Endothelial cell of umbilical vein (primary cell): ENCODE data around the gene TTBK1. TPM values are rescaled to one million over a fixed set of nuclear protein-coding genes. Genes with fewer than 3 reads are reported as not detected.

ENCODE experiments used
- BruUV-seq: library from RNA; stranded (reverse); fragments of 400-500 nt; replicated peaks from 2 replicates; lab custom pipeline; 2021; lab: Mats Ljungman, UMichigan
- CTCF ChIA-PET: fragments of 300-600, 350-600 bp; sonication (Branson Sonifier 250); formaldehyde crosslinking; loops from one replicate; lab custom pipeline; 2021; ENCODE audit warnings: antibody characterized with exemption, inconsistent platforms; lab: Charles Lee
- POLR2A ChIA-PET: fragments of 300-600, 350-600 bp; sonication (Branson Sonifier 250); formaldehyde crosslinking; loops from one replicate; lab custom pipeline; 2021; ENCODE audit warnings: antibody characterized with exemption, inconsistent platforms; lab: Charles Lee
- DNase-seq: peaks from one replicate; pipeline ENCODE4 v3.0.0-alpha.2; 2011; ENCODE audit warnings: low read depth, low spot score
- FAIRE-seq: peaks from 2 replicates; lab custom pipeline; 2011; peaks lifted over from hg19 to GRCh38; lab: Jason Lieb, UNC
- H2AFZ ChIP-seq: 2 replicates; pipeline ENCODE4 v1.6.0; 2012; ENCODE audit warnings: low read depth, low read length, control low read depth, inconsistent platforms
- H3K27ac ChIP-seq: 2 replicates; pipeline ENCODE4 v1.5.1; 2011; ENCODE audit warnings: low read depth, mild to moderate bottlenecking, control low read depth, low read length, moderate library complexity; ENCODE audit not compliant: insufficient read depth
- H3K27me3 ChIP-seq, 2 experiments: 2 replicates each; pipeline versions ENCODE4 v1.6.0 to v1.6.1; 2011; ENCODE audit warnings: low read length in 2 of 2, mixed read lengths in 1 of 2; ENCODE audit not compliant: control insufficient read depth in 2 of 2, insufficient read depth in 2 of 2
- H3K36me3 ChIP-seq, 2 experiments: 2 replicates in 1 of 2; 3 replicates in 1 of 2; pipeline ENCODE4 v1.5.1; 2011; ENCODE audit warnings: low read length in 2 of 2, mild to moderate bottlenecking in 1 of 2, moderate library complexity in 1 of 2; ENCODE audit not compliant: control insufficient read depth in 2 of 2, insufficient read depth in 2 of 2; ENCODE audit errors: extremely low read depth in 1 of 2
- H3K4me1 ChIP-seq: 3 replicates; pipeline ENCODE4 v1.5.1; 2011; ENCODE audit warnings: mild to moderate bottlenecking, low read length; ENCODE audit not compliant: control insufficient read depth, insufficient read depth; ENCODE audit errors: extremely low read depth
- H3K4me2 ChIP-seq: 2 replicates; pipeline ENCODE4 v1.6.1; 2011; ENCODE audit warnings: low read length, control low read depth, mixed read lengths; ENCODE audit not compliant: insufficient read depth
- H3K4me3 ChIP-seq, 3 experiments: fragments of 200-600 bp in 1 of 3; sonication (generic), shearing (Covaris generic) in 1 of 3; replicated peaks in 1 of 3; 2 replicates each; pipeline ENCODE4 v1.5.1; 2011 to 2016; ENCODE audit warnings: control low read depth in 3 of 3, low read length in 3 of 3, mild to moderate bottlenecking in 2 of 3, inconsistent platforms in 1 of 3, low read depth in 1 of 3, moderate library complexity in 1 of 3; ENCODE audit not compliant: insufficient read depth in 1 of 3
- H3K79me2 ChIP-seq: 2 replicates; pipeline ENCODE4 v1.6.0; 2012; ENCODE audit warnings: low read length, inconsistent platforms; ENCODE audit not compliant: control insufficient read depth, insufficient read depth
- H3K9ac ChIP-seq: replicated peaks from 2 replicates; pipeline ENCODE3; 2011; ENCODE audit warnings: low read length, control low read depth; ENCODE audit not compliant: insufficient read depth; ENCODE audit errors: extremely low read depth
- H3K9me1 ChIP-seq: replicated peaks from 3 replicates; pipeline ENCODE4 v1.6.0; 2011; ENCODE audit warnings: mild to moderate bottlenecking, low read length; ENCODE audit not compliant: control insufficient read depth, insufficient read depth; ENCODE audit errors: extremely low read depth
- H3K9me3 ChIP-seq: replicated peaks from 2 replicates; pipeline ENCODE4 v1.5.1; 2012; ENCODE audit warnings: low read length, inconsistent platforms; ENCODE audit not compliant: control insufficient read depth, insufficient read depth
- H4K20me1 ChIP-seq: replicated peaks from 2 replicates; pipeline ENCODE3; 2011; ENCODE audit warnings: mild to moderate bottlenecking, low read length; ENCODE audit not compliant: control insufficient read depth, insufficient read depth; ENCODE audit errors: extremely low read depth
- EZH2 ChIP-seq: IDR thresholded peaks from 2 replicates; pipeline ENCODE4 v1.6.1; 2012; ENCODE audit warnings: borderline replicate concordance, low read depth, mild to moderate bottlenecking, moderate library complexity, low read length, inconsistent platforms; ENCODE audit not compliant: severe bottlenecking
- FOS ChIP-seq: IDR thresholded peaks from 2 replicates; pipeline ENCODE4 v1.6.1; 2011; ENCODE audit warnings: mild to moderate bottlenecking, low read length, moderate library complexity, borderline replicate concordance; ENCODE audit not compliant: insufficient read depth
- JUN ChIP-seq: IDR thresholded peaks from 2 replicates; pipeline ENCODE4 v1.6.1; 2011; ENCODE audit warnings: borderline replicate concordance, low read depth; ENCODE audit not compliant: insufficient read length, insufficient read depth
- MAX ChIP-seq: IDR thresholded peaks from 2 replicates; pipeline ENCODE4 v1.6.1; 2011; ENCODE audit not compliant: insufficient read depth, insufficient read length
- MYC ChIP-seq: IDR thresholded peaks from one replicate; pipeline ENCODE4 v1.6.1; 2011; ENCODE audit warnings: mild to moderate bottlenecking, low read depth, low read length
- POLR2A ChIP-seq: IDR thresholded peaks from 2 replicates; pipeline ENCODE4 v1.6.1; 2012; ENCODE audit warnings: low read depth, mild to moderate bottlenecking, control low read depth, low read length
- POLR2AphosphoS5 ChIP-seq: IDR thresholded peaks from 2 replicates; pipeline ENCODE4 v1.6.1; 2012; ENCODE audit warnings: low read depth, mild to moderate bottlenecking, control low read depth, low read length, moderate library complexity; ENCODE audit not compliant: insufficient read depth
- dilution Hi-C: fragments of 300-500 bp; cut with MboI; formaldehyde crosslinking; loops from one replicate; pipeline ENCODE4 v1.15.0; 2019; ENCODE audit warnings: low sequenced_read_pairs; ENCODE audit not compliant: extremely low pct_ligation_motif_present
- intact Hi-C: fragments of 100-400 bp; cut with micrococcal nuclease; formaldehyde crosslinking; loops from one replicate; pipeline ENCODE4 v1.10.0; 2022
- polyA plus RNA-seq, 4 experiments: library from polyadenylated mRNA; depleted of rRNA in 3 of 4; stranded (reverse) in 3 of 4; unstranded in 1 of 4; fragments of >200 nt; gene quantifications; 2 replicates each; pipeline versions ENCODE4 v1.2.1 to v1.2.3, GENCODE V29; 2011 to 2012; ENCODE audit warnings: missing spikeins in 1 of 4
- total RNA-seq: library from RNA; stranded (reverse); gene quantifications from 2 replicates; pipeline ENCODE4 v1.2.3, GENCODE V29; 2021
- TF ChIP-seq, protein P1 (sequence below), 2 donors: IDR thresholded peaks; 1 replicate in 1 of 2; 2 replicates in 1 of 2; pipeline ENCODE4 v1.5.1; 2011; ENCODE audit warnings: low read length in 2 of 2, mild to moderate bottlenecking in 2 of 2, moderate library complexity in 2 of 2, control low read depth in 1 of 2, inconsistent platforms in 1 of 2, low read depth in 1 of 2; ENCODE audit not compliant: insufficient read depth in 1 of 2; ENCODE audit errors: extremely low read depth in 1 of 2

The TTBK1 gene
- total and polyA plus RNA-seq, 2 donors (not counting 3 experiments of a cell fraction or from before 2014, with no cell fraction given) = 0.06 TPM; not detected in 1

- no peaks in the 10 kb centered on the region for H3K4me1 ChIP-seq
- TF ChIP-seq POLR2AphosphoS5 (no peak), JUN (no peak), POLR2A (no peak), EZH2 (no peak), MAX (no peak), FOS (no peak), MYC (no peak)
- TF ChIP-seq, protein P1, sequence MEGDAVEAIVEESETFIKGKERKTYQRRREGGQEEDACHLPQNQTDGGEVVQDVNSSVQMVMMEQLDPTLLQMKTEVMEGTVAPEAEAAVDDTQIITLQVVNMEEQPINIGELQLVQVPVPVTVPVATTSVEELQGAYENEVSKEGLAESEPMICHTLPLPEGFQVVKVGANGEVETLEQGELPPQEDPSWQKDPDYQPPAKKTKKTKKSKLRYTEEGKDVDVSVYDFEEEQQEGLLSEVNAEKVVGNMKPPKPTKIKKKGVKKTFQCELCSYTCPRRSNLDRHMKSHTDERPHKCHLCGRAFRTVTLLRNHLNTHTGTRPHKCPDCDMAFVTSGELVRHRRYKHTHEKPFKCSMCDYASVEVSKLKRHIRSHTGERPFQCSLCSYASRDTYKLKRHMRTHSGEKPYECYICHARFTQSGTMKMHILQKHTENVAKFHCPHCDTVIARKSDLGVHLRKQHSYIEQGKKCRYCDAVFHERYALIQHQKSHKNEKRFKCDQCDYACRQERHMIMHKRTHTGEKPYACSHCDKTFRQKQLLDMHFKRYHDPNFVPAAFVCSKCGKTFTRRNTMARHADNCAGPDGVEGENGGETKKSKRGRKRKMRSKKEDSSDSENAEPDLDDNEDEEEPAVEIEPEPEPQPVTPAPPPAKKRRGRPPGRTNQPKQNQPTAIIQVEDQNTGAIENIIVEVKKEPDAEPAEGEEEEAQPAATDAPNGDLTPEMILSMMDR (IDR thresholded peaks at IDR 0.05; ENCODE audit: extremely low read depth in 1 of 2, insufficient read depth in 1 of 2, low read depth in 1 of 2, low read length in 2 of 2) = no peak
Measured at GRCh38 chr6:43254846-43255245, 11.6 kb downstream of the TTBK1 start.

More at GRCh38 chr6:43254846-43255245, 11.6 kb downstream of the TTBK1 start:
- H3K36me3 ChIP-seq = no peaks in the 10 kb centered on the region
- dilution Hi-C loops = no loop called here
- H3K27ac ChIP-seq = no peak overlapping the region
- no peaks in the 10 kb centered on the region for H3K9me1 ChIP-seq
- H3K4me3 ChIP-seq = no peak overlapping the region
- CTCF ChIA-PET = interaction anchor here (0.8 kb wide), 1 partner anchor 9 kb away, joined by 4 read pairs; no protein-coding TSS in a partner anchor
- no peak overlapping the region for H3K9ac ChIP-seq
- no peaks in the 10 kb centered on the region for H3K9me3 ChIP-seq
- POLR2A ChIA-PET = no interaction called here
- intact Hi-C loops = no loop called here
- no peaks in the 10 kb centered on the region for H4K20me1 ChIP-seq
- H2AFZ ChIP-seq = no peak overlapping the region
- FAIRE-seq (no peak), DNase-seq (no peak)
- H3K4me2 ChIP-seq = no peak overlapping the region
- BruUV-seq = no TSS peak
- H3K79me2 ChIP-seq = no peaks in the 10 kb centered on the region
- peaks cover 7 to 14% of the 10 kb centered on the region in 2 experiments for H3K27me3 ChIP-seq
